ENCODE data around the gene CNTNAP5. TPM values are rescaled to one million over a fixed set of nuclear protein-coding genes. Genes with fewer than 3 reads are reported as not detected.

CNTNAP5 gene
- total RNA-seq, 1 experiment from 2014 or later: not detected

- intact Hi-C loops (cut with micrococcal nuclease; ENCODE audit: unreplicated experiment): no loop called here
- no peaks in the 10 kb centered on the region for H3K4me1 Mint-ChIP-seq (ENCODE audit: low read depth, unreplicated experiment)
- BruUV-seq (replicated peaks): no TSS peak
- no peaks in the 10 kb centered on the region for H3K36me3 Mint-ChIP-seq (ENCODE audit: insufficient read depth, unreplicated experiment)
- no peaks in the 10 kb centered on the region for H3K27me3 Mint-ChIP-seq (ENCODE audit: unreplicated experiment)
- peaks cover 22% of the 10 kb centered on the region for H3K9me3 Mint-ChIP-seq (ENCODE audit: low read depth, unreplicated experiment)
- CTCF ChIA-PET: no interaction called here
- DNase-seq: no peak
- no peak for TF ChIP-seq CTCF (IDR thresholded peaks at IDR 0.05; ENCODE audit: unreplicated experiment)
- no peak overlapping the region for H3K4me3 Mint-ChIP-seq (ENCODE audit: low read depth, unreplicated experiment)
- H3K27ac Mint-ChIP-seq (ENCODE audit: unreplicated experiment): no peak overlapping the region
Measured at GRCh38 chr2:124450481-124450880, 425.4 kb downstream of the CNTNAP5 start.

GRCh38 chr2:124476291-124476690 lies 451.2 kb downstream of the CNTNAP5 start:
- Mint-ChIP-seq H3K27ac (ENCODE audit: unreplicated experiment) (no peak overlapping the region), H3K27me3 (ENCODE audit: unreplicated experiment) (no peaks in the 10 kb centered on the region), H3K4me1 (ENCODE audit: low read depth, unreplicated experiment) (no peaks in the 10 kb centered on the region), H3K4me3 (ENCODE audit: low read depth, unreplicated experiment) (no peak overlapping the region), H3K9me3 (ENCODE audit: low read depth, unreplicated experiment) (peaks cover 9% of the 10 kb centered on the region), H3K36me3 (ENCODE audit: insufficient read depth, unreplicated experiment) (no peaks in the 10 kb centered on the region)
- no peak for TF ChIP-seq CTCF (IDR thresholded peaks at IDR 0.05; ENCODE audit: unreplicated experiment)
- DNase-seq: no peak
- intact Hi-C loops (cut with micrococcal nuclease; ENCODE audit: unreplicated experiment): no loop called here
- CTCF ChIA-PET: no interaction called here
- no TSS peak for BruUV-seq (replicated peaks)

DNA sequence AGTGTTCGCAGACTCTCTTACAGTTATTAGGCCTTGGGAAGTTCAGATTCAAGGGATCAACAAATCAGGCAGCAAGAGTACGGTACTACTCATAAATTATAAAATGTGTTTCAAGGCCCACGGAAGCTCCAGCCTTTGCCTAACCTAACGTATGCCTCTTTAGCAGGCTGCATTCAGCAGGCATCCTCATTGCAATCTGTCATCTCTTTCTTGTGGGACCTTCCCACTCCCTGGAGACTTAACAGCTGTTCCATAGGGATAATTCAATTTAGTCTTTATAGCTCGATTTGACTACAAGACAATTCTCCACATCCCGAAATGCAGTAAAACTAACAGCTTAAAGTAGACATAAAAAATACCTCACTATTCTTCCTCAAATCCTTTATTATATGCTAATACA lies 453.7 kb downstream of the CNTNAP5 start:
- BruUV-seq (replicated peaks): no TSS peak
- CTCF ChIA-PET: no interaction called here
- no peak for TF ChIP-seq CTCF (IDR thresholded peaks at IDR 0.05; ENCODE audit: unreplicated experiment)
- Mint-ChIP-seq H3K27ac (ENCODE audit: unreplicated experiment) (no peak overlapping the region), H3K36me3 (ENCODE audit: insufficient read depth, unreplicated experiment) (no peaks in the 10 kb centered on the region), H3K4me3 (ENCODE audit: low read depth, unreplicated experiment) (no peak overlapping the region), H3K27me3 (ENCODE audit: unreplicated experiment) (no peaks in the 10 kb centered on the region), H3K4me1 (ENCODE audit: low read depth, unreplicated experiment) (no peaks in the 10 kb centered on the region), H3K9me3 (ENCODE audit: low read depth, unreplicated experiment) (peaks cover 11% of the 10 kb centered on the region)
- intact Hi-C loops (cut with micrococcal nuclease; ENCODE audit: unreplicated experiment): no loop called here
- no peak for DNase-seq

- Mint-ChIP-seq H3K36me3 (ENCODE audit: insufficient read depth, unreplicated experiment) (no peaks in the 10 kb centered on the region), H3K4me3 (ENCODE audit: low read depth, unreplicated experiment) (no peak overlapping the region), H3K4me1 (ENCODE audit: low read depth, unreplicated experiment) (no peaks in the 10 kb centered on the region), H3K27ac (ENCODE audit: unreplicated experiment) (no peak overlapping the region), H3K27me3 (ENCODE audit: unreplicated experiment) (no peaks in the 10 kb centered on the region), H3K9me3 (ENCODE audit: low read depth, unreplicated experiment) (peaks cover 11% of the 10 kb centered on the region)
- DNase-seq: no peak
- CTCF ChIA-PET: no interaction called here
- no peak for TF ChIP-seq CTCF (IDR thresholded peaks at IDR 0.05; ENCODE audit: unreplicated experiment)
- intact Hi-C loops (cut with micrococcal nuclease; ENCODE audit: unreplicated experiment): no loop called here
- BruUV-seq (replicated peaks): no TSS peak
Measured at GRCh38 chr2:124480958-124481357, 455.9 kb downstream of the CNTNAP5 start.

GRCh38 chr2:124482044-124482443 lies 457.0 kb downstream of the CNTNAP5 start:
- TF ChIP-seq CTCF (IDR thresholded peaks at IDR 0.05; ENCODE audit: unreplicated experiment): no peak
- BruUV-seq (replicated peaks): no TSS peak
- H3K9me3 Mint-ChIP-seq (ENCODE audit: low read depth, unreplicated experiment): peaks cover 11% of the 10 kb centered on the region
- no peak overlapping the region for H3K27ac Mint-ChIP-seq (ENCODE audit: unreplicated experiment)
- no peaks in the 10 kb centered on the region for H3K36me3 Mint-ChIP-seq (ENCODE audit: insufficient read depth, unreplicated experiment)
- CTCF ChIA-PET: no interaction called here
- intact Hi-C loops (cut with micrococcal nuclease; ENCODE audit: unreplicated experiment): no loop called here
- no peak for DNase-seq
- no peaks in the 10 kb centered on the region for H3K4me1 Mint-ChIP-seq (ENCODE audit: low read depth, unreplicated experiment)
- no peak overlapping the region for H3K4me3 Mint-ChIP-seq (ENCODE audit: low read depth, unreplicated experiment)
- H3K27me3 Mint-ChIP-seq (ENCODE audit: unreplicated experiment): no peaks in the 10 kb centered on the region
